IMR-90 (cell line): ENCODE data around the gene MS4A13. TPM values are rescaled to one million over a fixed set of nuclear protein-coding genes. Genes with fewer than 3 reads are reported as not detected.

ENCODE experiments used
- ATAC-seq: fragments of 200-7000 bp; cut with Tn5 transposase; 2 replicates; pipeline ENCODE4 v1.9.1; 2020; ENCODE audit warnings: low read depth, mild to moderate bottlenecking, moderate library complexity
- BruUV-seq: library from RNA; stranded (reverse); fragments of 400-500 nt; replicated peaks from 2 replicates; lab custom pipeline; 2021; lab: Mats Ljungman, UMichigan
- CTCF ChIA-PET: fragments of 300-600 bp; formaldehyde crosslinking; extraction: SDS; loops from one replicate; lab custom pipeline; 2021; ENCODE audit warnings: antibody characterized with exemption; lab: Yijun Ruan, JAX
- POLR2A ChIA-PET: fragments of 300-600 bp; sonication (Branson Sonifier 250); formaldehyde crosslinking; loops from one replicate; lab custom pipeline; 2022; ENCODE audit warnings: antibody characterized with exemption; ENCODE audit not compliant: unreplicated experiment; lab: Charles Lee
- DNase-seq: peaks from one replicate; pipeline ENCODE4 v3.0.0; 2013
- H2AFZ ChIP-seq: replicated peaks from 2 replicates; pipeline ENCODE3; 2013; ENCODE audit warnings: low read length, mild to moderate bottlenecking; ENCODE audit not compliant: poor library complexity
- H2AK5ac ChIP-seq: 2 replicates; pipeline ENCODE4 v1.6.1; 2013; ENCODE audit warnings: low read depth, low read length, inconsistent platforms
- H2AK9ac ChIP-seq: replicated peaks from 2 replicates; pipeline ENCODE3; 2013; ENCODE audit warnings: mild to moderate bottlenecking, low read depth, low read length, moderate library complexity; ENCODE audit not compliant: poor library complexity
- H2BK120ac ChIP-seq: 2 replicates; pipeline ENCODE4 v1.6.1; 2013; ENCODE audit warnings: low read depth, low read length, inconsistent platforms
- H2BK15ac ChIP-seq: 3 replicates; pipeline ENCODE4 v1.6.1; 2013; ENCODE audit warnings: low read depth, low read length, inconsistent platforms
- H2BK20ac ChIP-seq: 2 replicates; pipeline ENCODE4 v1.6.1; 2013; ENCODE audit warnings: low read depth, mild to moderate bottlenecking, inconsistent platforms, low read length, moderate library complexity
- H2BK5ac ChIP-seq: 2 replicates; pipeline ENCODE4 v1.6.1; 2013; ENCODE audit warnings: mild to moderate bottlenecking, low read depth, low read length, inconsistent platforms; ENCODE audit not compliant: poor library complexity, severe bottlenecking
- H3K14ac ChIP-seq: replicated peaks from 2 replicates; pipeline ENCODE4 v1.6.1; 2013; ENCODE audit warnings: low read depth, low read length, inconsistent platforms
- H3K18ac ChIP-seq: 2 replicates; pipeline ENCODE4 v1.6.1; 2013; ENCODE audit warnings: low read depth, low read length, control low read depth
- H3K23ac ChIP-seq: 2 replicates; pipeline ENCODE4 v1.6.1; 2013; ENCODE audit warnings: low read depth, low read length, inconsistent platforms
- H3K27ac ChIP-seq: 2 replicates; pipeline ENCODE4 v1.5.1; 2013; ENCODE audit warnings: mild to moderate bottlenecking, control low read depth, low read length; ENCODE audit not compliant: insufficient read depth
- H3K27me3 ChIP-seq: 2 replicates; pipeline ENCODE4 v1.6.1; 2013; ENCODE audit warnings: low read length; ENCODE audit not compliant: control insufficient read depth, insufficient read depth
- H3K36me3 ChIP-seq: 2 replicates; pipeline ENCODE4 v1.6.1; 2013; ENCODE audit warnings: low read length, mixed read lengths; ENCODE audit not compliant: control insufficient read depth, insufficient read depth
- H3K4ac ChIP-seq: 2 replicates; pipeline ENCODE4 v1.6.1; 2013; ENCODE audit warnings: low read depth, low read length, inconsistent platforms
- H3K4me1 ChIP-seq: 2 replicates; pipeline ENCODE4 v1.6.1; 2013; ENCODE audit warnings: low read length, mixed read lengths; ENCODE audit not compliant: control insufficient read depth, insufficient read depth
- H3K4me2 ChIP-seq: 2 replicates; pipeline ENCODE4 v1.6.1; 2013; ENCODE audit warnings: low read depth, mild to moderate bottlenecking, control low read depth, low read length, moderate library complexity
- H3K4me3 ChIP-seq: 2 replicates; pipeline ENCODE4 v1.5.1; 2013; ENCODE audit warnings: low read depth, mild to moderate bottlenecking, control low read depth, low read length, moderate library complexity; ENCODE audit not compliant: insufficient read depth
- H3K56ac ChIP-seq: 2 replicates; pipeline ENCODE4 v1.6.1; 2013; ENCODE audit warnings: low read length, inconsistent platforms; ENCODE audit not compliant: insufficient read depth; ENCODE audit errors: extremely low read depth
- H3K79me1 ChIP-seq, 2 experiments: 2 replicates each; pipeline ENCODE4 v1.6.1; 2013; ENCODE audit warnings: low read length in 2 of 2, inconsistent platforms in 1 of 2, low read depth in 1 of 2
- H3K9ac ChIP-seq: 2 replicates; pipeline ENCODE4 v1.6.1; 2013; ENCODE audit warnings: low read depth, low read length, control low read depth
- H3K9me1 ChIP-seq: 2 replicates; pipeline ENCODE4 v1.6.1; 2013; ENCODE audit warnings: low read length, inconsistent platforms; ENCODE audit not compliant: insufficient read depth
- H3K9me3 ChIP-seq: 2 replicates; pipeline ENCODE4 v1.6.1; 2013; ENCODE audit warnings: low read length; ENCODE audit not compliant: control insufficient read depth, insufficient read depth
- H4K20me1 ChIP-seq: 2 replicates; pipeline ENCODE4 v1.6.1; 2013; ENCODE audit warnings: low read length, inconsistent platforms; ENCODE audit not compliant: insufficient read depth
- H4K5ac ChIP-seq: 2 replicates; pipeline ENCODE4 v1.6.1; 2013; ENCODE audit warnings: mild to moderate bottlenecking, low read depth, low read length, control low read depth
- H4K8ac ChIP-seq, 2 experiments: 2 replicates each; pipeline ENCODE4 v1.6.1; 2013; ENCODE audit warnings: low read depth in 2 of 2, low read length in 2 of 2, control low read depth in 1 of 2, inconsistent platforms in 1 of 2
- H4K91ac ChIP-seq: 2 replicates; pipeline ENCODE4 v1.6.1; 2013; ENCODE audit warnings: low read depth, low read length, inconsistent platforms; ENCODE audit not compliant: insufficient read depth
- BHLHE40 ChIP-seq: fragments of 150-350 bp; IDR thresholded peaks from 2 replicates; pipeline ENCODE4 v1.6.1; 2016; ENCODE audit warnings: mild to moderate bottlenecking, low read depth, low read length
- CEBPB ChIP-seq: IDR thresholded peaks from 2 replicates; pipeline ENCODE4 v1.6.1; 2012; ENCODE audit warnings: low read depth, low read length, improper control_type of control experiment
- CHD1 ChIP-seq: IDR thresholded peaks from 2 replicates; pipeline ENCODE4 v1.6.1; 2012; ENCODE audit warnings: low read depth, low read length, improper control_type of control experiment
- FOS ChIP-seq: fragments of 150-350 bp; IDR thresholded peaks from 2 replicates; pipeline ENCODE4 v1.6.1; 2016; ENCODE audit warnings: low read depth, low read length
- MAFK ChIP-seq: IDR thresholded peaks from 2 replicates; pipeline ENCODE4 v1.6.1; 2012; ENCODE audit warnings: low read depth, low read length, improper control_type of control experiment
- MAZ ChIP-seq: IDR thresholded peaks from 2 replicates; pipeline ENCODE4 v1.6.1; 2012; ENCODE audit warnings: low read depth, mild to moderate bottlenecking, low read length, improper control_type of control experiment, moderate library complexity, borderline replicate concordance
- MXI1 ChIP-seq: IDR thresholded peaks from 2 replicates; pipeline ENCODE4 v1.6.1; 2012; ENCODE audit warnings: low read depth, mild to moderate bottlenecking, low read length, moderate library complexity, borderline replicate concordance
- NFE2L2 ChIP-seq: fragments of 150-350 bp; IDR thresholded peaks from 2 replicates; pipeline ENCODE4 v1.6.1; 2016; ENCODE audit warnings: low read depth, mild to moderate bottlenecking, low read length
- POLR2A ChIP-seq: IDR thresholded peaks from 2 replicates; pipeline ENCODE4 v1.6.1; 2012; ENCODE audit warnings: mild to moderate bottlenecking, low read depth, low read length
- RAD21 ChIP-seq: IDR thresholded peaks from 2 replicates; pipeline ENCODE4 v1.6.1; 2012; ENCODE audit warnings: low read length, improper control_type of control experiment
- RCOR1 ChIP-seq: IDR thresholded peaks from 2 replicates; pipeline ENCODE4 v1.6.1; 2012; ENCODE audit warnings: mild to moderate bottlenecking, low read length, improper control_type of control experiment; ENCODE audit not compliant: insufficient replicate concordance
- RFX5 ChIP-seq: IDR thresholded peaks from 2 replicates; pipeline ENCODE4 v1.8.0; 2012; ENCODE audit warnings: low read depth, mild to moderate bottlenecking, low read length, moderate library complexity
- SMC3 ChIP-seq: fragments of 150-350 bp; IDR thresholded peaks from 2 replicates; pipeline ENCODE4 v1.6.1; 2016; ENCODE audit warnings: low read depth, mild to moderate bottlenecking, antibody characterized with exemption, low read length, moderate library complexity
- WGBS, 2 experiments: methylation state at CpG; one replicate each; pipeline versions ENCODE4 v1.1.5 to v1.1.7; 2013; ENCODE audit warnings: missing lambda C conversion rate in 2 of 2; ENCODE audit not compliant: insufficient read length in 1 of 2; ENCODE audit errors: extremely low coverage in 2 of 2; 5-methylcytosine and 5-hydroxymethylcytosine counted together
- dilution Hi-C: fragments of 300-500 bp; cut with HindIII; formaldehyde crosslinking; loops from one replicate; pipeline ENCODE4 v1.14.3; 2018; ENCODE audit warnings: low sequenced_read_pairs; ENCODE audit not compliant: unreplicated experiment
- in situ Hi-C: fragments of 300-500 bp; cut with MboI; formaldehyde crosslinking; loops from 3 replicates; pipeline ENCODE4 v1.14.3; 2019; ENCODE audit warnings: low sequenced_read_pairs, inconsistent platforms, mixed read lengths
- intact Hi-C: fragments of 100-400 bp; cut with micrococcal nuclease; formaldehyde crosslinking; loops from 2 replicates; pipeline ENCODE4 v1.10.0; 2022
- polyA plus RNA-seq, 3 experiments: library from polyadenylated mRNA; depleted of rRNA; stranded (reverse); fragments of >200 nt; gene quantifications; 2 replicates each; pipeline ENCODE4 v1.2.3, GENCODE V29; 2012; ENCODE audit warnings: low replicate concordance in 1 of 3
- total RNA-seq: library from RNA; depleted of rRNA; stranded (reverse); fragments of >200 nt; gene quantifications from 2 replicates; pipeline ENCODE4 v1.2.3, GENCODE V29; 2012
- TF ChIP-seq, protein P1 (sequence below): conservative IDR thresholded peaks from 2 replicates; pipeline ENCODE4 v1.5.1; 2012; ENCODE audit warnings: mild to moderate bottlenecking, low read depth, low read length, improper control_type of control experiment
- TF ChIP-seq, protein P2 (sequence below): fragments of 150-350 bp; IDR thresholded peaks from 2 replicates; pipeline ENCODE4 v1.6.1; 2017; ENCODE audit warnings: mild to moderate bottlenecking, antibody characterized with exemption, low read length, low read depth
- TF ChIP-seq, protein P3 (sequence below): fragments of 150-350 bp; IDR thresholded peaks from 2 replicates; pipeline ENCODE4 v1.6.1; 2016; ENCODE audit warnings: low read depth, mild to moderate bottlenecking, low read length, moderate library complexity, borderline replicate concordance

MS4A13 gene
- total and polyA plus RNA-seq, 2 of the 4 experiments (the other 2 are of a cell fraction) = not detected

GRCh38 chr11:60492488-60493009, 22.6 kb upstream of the MS4A13 start, which contains the start of gene MS4A12:
Gene MS4A12 (plus strand): TSS chr11:60492778. CDS start chr11:60497319, 4,541 bp downstream.
- H2BK15ac ChIP-seq = no peak within 1 kb of the TSS
- H2BK20ac ChIP-seq = no peak within 1 kb of the TSS
- H3K4me3 ChIP-seq = no peak within 1 kb of the TSS
- no peak within 1 kb of the TSS for H2AK9ac ChIP-seq
- no peak within 1 kb of the TSS for H4K91ac ChIP-seq
- H2BK120ac ChIP-seq = no peak within 1 kb of the TSS
- intact Hi-C loops (no loop called here), in situ Hi-C loops (no loop called here), dilution Hi-C loops (no loop called here)
- BruUV-seq = no TSS peak
- no peak within 1 kb of the TSS for H3K27ac ChIP-seq
- H3K27me3 ChIP-seq = no peaks in the 10 kb centered on the region
- TF ChIP-seq RAD21 (no peak), MAFK (no peak), BHLHE40 (no peak), RFX5 (no peak), FOS (no peak), NFE2L2 (no peak), POLR2A (no peak), MXI1 (no peak), MAZ (no peak), CEBPB (no peak), RCOR1 (no peak), SMC3 (no peak), CHD1 (no peak)
- TF ChIP-seq, protein P1, sequence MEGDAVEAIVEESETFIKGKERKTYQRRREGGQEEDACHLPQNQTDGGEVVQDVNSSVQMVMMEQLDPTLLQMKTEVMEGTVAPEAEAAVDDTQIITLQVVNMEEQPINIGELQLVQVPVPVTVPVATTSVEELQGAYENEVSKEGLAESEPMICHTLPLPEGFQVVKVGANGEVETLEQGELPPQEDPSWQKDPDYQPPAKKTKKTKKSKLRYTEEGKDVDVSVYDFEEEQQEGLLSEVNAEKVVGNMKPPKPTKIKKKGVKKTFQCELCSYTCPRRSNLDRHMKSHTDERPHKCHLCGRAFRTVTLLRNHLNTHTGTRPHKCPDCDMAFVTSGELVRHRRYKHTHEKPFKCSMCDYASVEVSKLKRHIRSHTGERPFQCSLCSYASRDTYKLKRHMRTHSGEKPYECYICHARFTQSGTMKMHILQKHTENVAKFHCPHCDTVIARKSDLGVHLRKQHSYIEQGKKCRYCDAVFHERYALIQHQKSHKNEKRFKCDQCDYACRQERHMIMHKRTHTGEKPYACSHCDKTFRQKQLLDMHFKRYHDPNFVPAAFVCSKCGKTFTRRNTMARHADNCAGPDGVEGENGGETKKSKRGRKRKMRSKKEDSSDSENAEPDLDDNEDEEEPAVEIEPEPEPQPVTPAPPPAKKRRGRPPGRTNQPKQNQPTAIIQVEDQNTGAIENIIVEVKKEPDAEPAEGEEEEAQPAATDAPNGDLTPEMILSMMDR = no peak
- TF ChIP-seq, protein P2, sequence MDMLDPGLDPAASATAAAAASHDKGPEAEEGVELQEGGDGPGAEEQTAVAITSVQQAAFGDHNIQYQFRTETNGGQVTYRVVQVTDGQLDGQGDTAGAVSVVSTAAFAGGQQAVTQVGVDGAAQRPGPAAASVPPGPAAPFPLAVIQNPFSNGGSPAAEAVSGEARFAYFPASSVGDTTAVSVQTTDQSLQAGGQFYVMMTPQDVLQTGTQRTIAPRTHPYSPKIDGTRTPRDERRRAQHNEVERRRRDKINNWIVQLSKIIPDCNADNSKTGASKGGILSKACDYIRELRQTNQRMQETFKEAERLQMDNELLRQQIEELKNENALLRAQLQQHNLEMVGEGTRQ = no peak
- TF ChIP-seq, protein P3, sequence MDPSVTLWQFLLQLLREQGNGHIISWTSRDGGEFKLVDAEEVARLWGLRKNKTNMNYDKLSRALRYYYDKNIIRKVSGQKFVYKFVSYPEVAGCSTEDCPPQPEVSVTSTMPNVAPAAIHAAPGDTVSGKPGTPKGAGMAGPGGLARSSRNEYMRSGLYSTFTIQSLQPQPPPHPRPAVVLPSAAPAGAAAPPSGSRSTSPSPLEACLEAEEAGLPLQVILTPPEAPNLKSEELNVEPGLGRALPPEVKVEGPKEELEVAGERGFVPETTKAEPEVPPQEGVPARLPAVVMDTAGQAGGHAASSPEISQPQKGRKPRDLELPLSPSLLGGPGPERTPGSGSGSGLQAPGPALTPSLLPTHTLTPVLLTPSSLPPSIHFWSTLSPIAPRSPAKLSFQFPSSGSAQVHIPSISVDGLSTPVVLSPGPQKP = no peak
- H3K9me1 ChIP-seq = no peaks in the 10 kb centered on the region
- H3K4ac ChIP-seq = no peak within 1 kb of the TSS
- ChIA-PET POLR2A (no interaction called here), CTCF (no interaction called here)
- no peaks in the 10 kb centered on the region for H3K79me1 ChIP-seq
- H3K14ac ChIP-seq = no peak within 1 kb of the TSS
- H3K36me3 ChIP-seq = no peaks in the 10 kb centered on the region
- H3K4me1 ChIP-seq = no peaks in the 10 kb centered on the region
- H4K20me1 ChIP-seq = no peaks in the 10 kb centered on the region
- no peak within 1 kb of the TSS for H2AFZ ChIP-seq
- H3K23ac ChIP-seq = no peak within 1 kb of the TSS
- no CpG with 5 or more reads among the region's 4 CpGs for WGBS, 2 experiments
- no peak within 1 kb of the TSS for H3K56ac ChIP-seq
- no peak within 1 kb of the TSS for H2BK5ac ChIP-seq
- H3K9me3 ChIP-seq = 0 out of 2 replicates have a peak, but pooled peaks cover 2% of the 10 kb centered on the region
- no peak within 1 kb of the TSS for H3K9ac ChIP-seq
- H2AK5ac ChIP-seq = no peak within 1 kb of the TSS
- no peak within 1 kb of the TSS for H3K4me2 ChIP-seq
- no peak for ATAC-seq
- no peak within 1 kb of the TSS for H4K5ac ChIP-seq
- H4K8ac ChIP-seq = no peak within 1 kb of the TSS
- H3K18ac ChIP-seq = no peak within 1 kb of the TSS
- DNase-seq = no peak
